CD4-positive, alpha-beta T cell treated with Interferon alpha-2 for 1 hour (primary cell): Measurements from ENCODE around the gene FRMD3.

Source experiments
- DNase-seq, 2 donors: peaks; one replicate each; pipeline ENCODE4 v3.0.0-alpha.2; 2020 to 2022

Gene FRMD3

GRCh38 chr9:83270116-83270515 is 268.1 kb downstream of the FRMD3 start:
- no peak for DNase-seq

GRCh38 chr9:83267741-83268140 is 270.5 kb downstream of the FRMD3 start:
- no peak for DNase-seq

DNA sequence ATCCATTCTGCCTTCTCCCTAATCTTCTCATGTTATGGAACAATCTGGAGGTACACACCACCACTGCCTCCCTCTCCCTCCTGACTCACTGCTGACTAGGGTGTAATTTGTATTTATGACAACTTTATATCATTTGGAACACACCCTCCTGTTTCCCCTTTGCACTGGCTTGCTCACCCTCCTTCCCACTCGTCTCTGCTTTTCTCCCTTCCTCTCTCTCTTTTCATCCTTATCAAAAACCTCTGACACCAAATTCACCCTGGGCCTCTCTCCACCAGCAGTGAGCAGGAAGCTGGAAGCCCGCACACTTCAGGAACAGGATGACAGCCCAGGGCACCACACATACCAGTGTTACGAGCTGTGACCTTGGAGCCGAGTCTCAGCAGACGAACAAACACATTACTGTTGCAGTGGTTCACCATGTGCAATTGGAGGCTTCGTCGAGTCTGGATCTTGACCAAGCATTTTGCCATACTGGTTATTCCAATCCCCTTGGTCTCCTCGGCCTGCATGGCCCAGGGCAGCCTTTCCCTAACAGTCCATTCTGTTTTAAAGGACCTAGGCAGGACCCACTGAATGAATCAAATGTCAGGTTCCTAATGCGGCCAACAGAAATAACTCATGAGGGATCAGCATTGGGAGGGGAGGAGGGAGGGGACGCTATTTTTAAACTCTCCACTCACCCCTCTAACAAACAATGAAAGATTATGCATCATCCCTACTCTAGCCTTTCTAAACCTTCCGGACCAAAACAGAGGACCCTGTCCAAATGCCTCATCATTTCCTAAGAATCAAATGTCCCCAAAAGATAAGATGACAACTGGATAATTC is 271.3 kb downstream of the FRMD3 start:
- DNase-seq = no peak

DNA sequence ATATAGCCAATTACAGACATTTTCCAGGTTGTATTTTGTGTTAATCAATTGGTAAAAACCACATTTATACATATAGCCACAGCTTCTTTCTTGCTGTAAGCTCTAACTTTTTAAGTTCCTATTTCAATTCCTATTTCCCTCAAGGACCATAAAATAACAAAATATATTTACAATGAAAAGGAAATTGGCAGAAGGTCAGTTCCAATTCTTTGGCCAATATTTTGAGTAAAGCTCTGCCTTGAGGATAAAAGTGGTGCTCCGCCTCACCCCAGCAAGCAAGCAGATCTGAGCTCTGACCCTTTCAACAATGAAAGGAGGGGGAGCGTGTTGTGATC is 271.9 kb downstream of the FRMD3 start:
- no peak for DNase-seq

DNA sequence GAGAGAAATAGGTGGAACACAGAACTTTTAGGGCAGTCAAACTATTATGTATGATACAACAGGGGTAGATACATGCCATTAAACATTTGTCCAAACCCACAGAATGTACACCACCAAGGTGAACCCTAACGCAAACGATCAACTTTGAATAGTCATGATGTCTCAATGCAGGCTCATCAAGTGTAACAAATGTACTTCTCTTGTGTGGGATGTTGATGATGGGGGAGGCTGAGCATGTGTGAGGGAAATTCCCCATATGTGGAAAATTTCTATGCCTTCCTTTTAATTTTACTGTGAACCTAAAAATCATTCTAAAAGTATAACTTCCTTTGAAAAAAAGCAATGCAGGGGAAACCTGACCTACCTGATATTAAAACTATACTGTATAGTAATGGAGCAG is 273.9 kb downstream of the FRMD3 start:
- DNase-seq = no peak

DNA sequence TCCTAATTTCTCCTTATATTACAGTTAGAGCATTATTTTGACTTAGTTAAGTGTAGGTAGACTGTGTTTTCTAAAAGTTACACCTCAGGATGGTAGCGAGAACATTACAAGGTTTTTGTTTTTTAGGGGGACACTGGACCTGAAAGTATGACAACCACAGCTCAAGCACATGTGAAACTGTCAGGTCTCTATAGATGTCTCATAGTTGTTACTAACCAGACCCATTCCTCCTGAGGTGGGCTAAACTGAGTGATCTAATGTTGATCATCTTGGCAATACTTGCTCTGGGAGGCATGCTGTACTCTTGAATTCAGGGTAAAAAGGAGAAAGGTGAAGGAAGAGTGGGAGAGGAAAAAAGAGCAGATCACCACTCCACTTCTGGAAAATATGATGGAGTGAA is 278.6 kb downstream of the FRMD3 start:
- no peak for DNase-seq

- no peak for DNase-seq
Observed at GRCh38 chr9:83257937-83258891, 280.0 kb downstream of the FRMD3 start.

- no peak for DNase-seq
Observed at GRCh38 chr9:83247732-83248131, 290.5 kb downstream of the FRMD3 start.

DNA sequence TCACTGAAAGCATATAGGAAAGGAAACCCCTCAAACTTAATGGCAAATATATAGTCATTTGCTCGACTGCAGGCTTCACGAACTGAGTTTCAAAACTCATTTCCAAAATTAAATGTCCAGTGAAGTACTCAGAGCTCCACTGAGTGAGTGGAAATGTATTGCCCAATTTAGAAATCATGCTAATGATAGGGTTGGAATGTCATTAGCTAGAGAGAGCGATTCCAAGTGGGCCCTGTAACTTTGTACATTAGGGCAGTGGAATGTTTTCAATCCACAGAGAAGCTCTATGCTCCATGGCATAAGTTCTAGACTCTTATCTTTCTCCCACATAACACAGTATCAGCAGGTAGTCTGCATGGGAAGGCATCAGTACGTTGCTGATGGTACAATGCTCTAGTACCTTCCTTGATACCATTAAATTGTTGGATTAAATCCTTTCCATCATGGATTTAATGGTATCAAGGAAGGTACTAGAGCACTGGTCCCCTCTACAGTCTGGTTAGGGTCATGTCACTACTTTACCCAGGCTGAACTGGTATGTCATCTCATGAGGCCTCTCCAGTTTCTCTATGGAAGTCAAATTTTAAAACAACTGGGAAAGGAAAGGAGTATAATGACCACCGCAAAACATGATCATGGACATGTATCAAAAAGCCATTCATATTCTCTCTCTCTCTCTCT is 292.1 kb downstream of the FRMD3 start:
- DNase-seq = no peak

GRCh38 chr9:83242066-83242465 is 296.1 kb downstream of the FRMD3 start:
- DNase-seq = no peak

- no peak for DNase-seq
Observed at GRCh38 chr9:83240671-83241070, 297.5 kb downstream of the FRMD3 start.

DNA sequence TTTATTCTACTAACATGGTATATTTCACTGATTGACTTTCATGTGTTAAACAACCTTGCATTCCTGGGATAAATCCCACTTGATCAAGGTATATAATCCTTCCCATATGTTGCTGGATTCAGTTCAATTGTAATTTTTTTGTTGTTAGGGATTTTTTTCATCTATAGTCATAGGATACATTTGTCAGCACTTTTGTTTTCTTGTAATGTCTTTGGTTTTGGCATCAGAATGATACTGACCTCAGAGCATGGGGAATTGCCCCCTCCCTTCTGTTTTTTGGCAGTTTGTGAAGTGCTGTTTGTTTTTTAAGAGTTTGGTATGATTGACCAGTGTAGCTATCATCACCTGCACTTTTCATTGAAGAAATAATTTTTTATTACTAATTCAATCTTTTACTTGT is 298.5 kb downstream of the FRMD3 start:
- no peak for DNase-seq

GRCh38 chr9:83238871-83239640 is 299.1 kb downstream of the FRMD3 start:
- DNase-seq = peak in 1 of 2 donors; percentile 37

DNA sequence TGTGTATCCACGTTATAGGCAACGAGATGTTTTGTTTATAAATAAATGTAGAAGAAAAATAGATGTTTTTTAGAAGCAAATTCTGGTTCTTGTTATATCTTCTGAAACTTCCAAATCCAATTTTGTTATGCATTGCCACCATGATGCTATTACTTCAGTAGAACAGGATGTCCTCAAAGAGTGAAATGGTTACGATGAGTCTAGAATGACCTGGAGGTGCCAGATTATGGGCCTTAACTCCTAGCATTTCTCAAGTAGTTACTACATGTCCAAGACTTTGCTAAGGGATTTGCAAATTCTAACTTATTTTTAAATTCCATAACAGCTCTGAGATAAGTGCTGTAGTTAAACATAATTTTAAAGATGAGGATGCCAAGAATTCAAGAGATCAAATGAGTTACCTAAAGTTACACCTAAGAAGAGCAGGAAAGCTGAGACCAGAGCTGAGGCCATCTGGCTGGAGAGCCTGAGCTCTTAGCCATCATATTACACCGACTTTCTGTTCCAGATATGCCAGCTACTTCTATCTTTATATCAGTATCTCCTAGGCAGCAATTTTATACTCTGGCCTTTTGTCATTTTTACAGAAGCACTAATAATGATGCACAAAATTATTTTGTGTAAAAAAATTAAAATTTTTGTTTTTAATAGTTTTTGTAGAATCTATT is 302.0 kb downstream of the FRMD3 start:
- no peak for DNase-seq

DNA sequence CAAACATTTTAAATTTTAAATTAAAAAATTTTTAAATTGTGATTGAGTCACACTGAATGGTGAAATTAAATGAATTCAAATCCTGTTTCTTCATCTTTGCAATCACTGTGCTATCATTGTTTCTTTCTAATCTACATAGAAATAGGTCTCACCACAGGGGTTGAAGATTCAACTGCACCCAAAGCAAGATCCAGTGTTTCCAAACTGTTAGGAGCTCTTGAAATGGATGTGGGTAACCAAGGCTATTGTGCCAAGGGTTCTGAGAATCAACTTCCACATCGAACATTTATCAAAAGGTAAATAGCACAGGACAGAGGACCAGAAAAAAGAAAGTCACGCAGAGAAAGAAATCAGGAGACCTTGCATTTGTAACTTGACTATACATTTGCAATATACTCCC is 302.7 kb downstream of the FRMD3 start:
- DNase-seq = no peak

- DNase-seq = no peak
Observed at GRCh38 chr9:83234541-83234940, 303.7 kb downstream of the FRMD3 start.

DNA sequence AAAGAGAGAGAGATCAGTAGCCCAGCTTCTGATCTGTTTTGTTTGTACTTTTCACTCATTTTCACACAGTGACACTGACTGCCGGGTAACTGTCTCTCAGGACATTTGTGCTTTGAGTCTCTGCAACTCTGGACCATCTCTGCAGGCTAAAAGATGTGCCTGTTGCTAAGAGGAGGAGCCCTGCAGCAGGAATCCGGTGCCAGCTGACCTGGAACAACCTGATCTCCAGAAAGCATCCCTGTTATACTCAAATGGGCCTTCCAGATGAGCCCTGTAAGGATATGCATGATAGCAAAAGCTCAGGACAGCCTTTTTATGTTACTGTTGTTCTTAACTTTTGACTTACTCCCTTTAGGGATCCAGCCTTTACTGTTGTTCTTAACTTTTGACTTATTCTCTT is 304.6 kb downstream of the FRMD3 start:
- DNase-seq = no peak

- DNase-seq = no peak
Observed at GRCh38 chr9:83231039-83231438, 307.2 kb downstream of the FRMD3 start.

DNA sequence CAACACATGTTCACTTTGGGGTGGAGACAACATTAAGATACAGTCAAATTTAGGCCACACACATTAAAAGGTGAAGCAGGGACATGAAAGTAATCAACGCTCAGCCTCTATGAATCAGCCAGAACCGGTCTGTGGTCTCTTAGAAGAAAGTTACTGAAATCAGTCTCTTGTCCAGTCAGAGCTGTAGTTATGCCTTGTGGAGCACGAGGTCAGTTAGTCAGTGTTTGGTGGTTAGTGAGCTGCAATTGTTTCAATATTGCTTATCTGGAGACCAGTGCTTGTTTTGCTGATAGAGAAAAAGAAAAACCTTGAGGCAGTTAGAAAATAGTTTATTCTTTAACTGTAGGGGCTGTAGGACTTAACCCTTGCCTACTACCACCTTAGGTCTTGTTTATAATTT is 317.5 kb downstream of the FRMD3 start:
- DNase-seq = no peak

DNA sequence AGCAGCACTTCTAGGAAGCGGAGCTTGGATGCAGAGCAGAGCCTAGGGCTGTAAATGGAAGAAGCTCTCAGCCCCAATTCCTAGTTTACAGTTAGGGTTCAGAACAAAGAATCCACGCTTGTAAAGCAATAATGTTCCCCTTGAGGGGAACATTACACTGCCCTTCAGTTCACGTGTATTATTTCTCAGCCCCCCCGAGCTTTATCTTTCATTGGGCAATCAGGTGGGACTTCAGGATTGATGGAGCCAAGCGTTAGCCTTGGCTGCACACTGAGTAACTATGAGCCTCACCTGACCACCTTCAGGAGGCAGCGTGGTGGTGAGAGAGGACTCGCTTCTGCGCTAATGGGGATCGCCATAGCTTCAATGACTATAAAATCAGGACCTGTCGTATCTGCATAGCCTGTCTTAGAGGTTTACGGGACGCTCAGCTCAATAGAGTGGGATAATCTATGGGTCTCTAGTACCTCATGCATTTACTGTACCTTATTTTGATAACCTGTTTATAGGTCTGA is 318.2 kb downstream of the FRMD3 start:
- DNase-seq = no peak

GRCh38 chr9:83219154-83219923 is 318.9 kb downstream of the FRMD3 start:
- peak in 1 of 2 donors; percentile 14 for DNase-seq
